ENCODE data around the gene RHOBTB3.
A peak's percentile ranks its signal among the peaks of the same experiment; 100 is the strongest.
"Not testable (repeated sequence)": the region's sequence is repeated elsewhere in the genome, so short reads cannot be mapped to it uniquely, and the experiment has no call there.

Gene RHOBTB3

DNA sequence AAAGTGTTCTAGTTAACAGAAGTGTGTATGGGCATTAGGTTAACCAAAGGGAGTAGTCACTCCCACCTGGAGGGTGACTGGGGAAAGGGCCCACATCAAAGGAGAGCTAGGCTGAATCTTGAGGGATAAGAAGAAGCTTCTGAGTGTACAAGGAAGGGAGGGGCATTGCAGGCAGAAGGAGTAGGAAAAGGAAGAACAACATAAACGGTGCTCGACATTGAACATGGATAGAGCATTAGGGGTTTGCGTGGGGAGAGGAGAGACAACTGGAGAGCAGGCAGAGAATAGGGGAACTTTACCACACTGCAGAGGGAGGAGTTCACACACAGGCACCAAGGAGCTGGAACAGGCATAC is 96.7 kb downstream of the RHOBTB3 start:
- ATAC-seq (replicated peaks; ENCODE audit: extremely low read depth, poor library complexity, severe bottlenecking): no peak
- H3K4me1 Mint-ChIP-seq: peaks cover 39% of the 10 kb centered on the region
- no peaks in the 10 kb centered on the region for H3K27me3 Mint-ChIP-seq
- peaks cover 7% of the 10 kb centered on the region for H3K36me3 Mint-ChIP-seq (ENCODE audit: insufficient read depth)
- H3K9me3 Mint-ChIP-seq: no peaks in the 10 kb centered on the region
- H3K27ac Mint-ChIP-seq (ENCODE audit: low read depth): no peak overlapping the region
- no peak for DNase-seq (ENCODE audit: low spot score in 2 of 2)
- H3K4me3 Mint-ChIP-seq: no peak overlapping the region

DNA sequence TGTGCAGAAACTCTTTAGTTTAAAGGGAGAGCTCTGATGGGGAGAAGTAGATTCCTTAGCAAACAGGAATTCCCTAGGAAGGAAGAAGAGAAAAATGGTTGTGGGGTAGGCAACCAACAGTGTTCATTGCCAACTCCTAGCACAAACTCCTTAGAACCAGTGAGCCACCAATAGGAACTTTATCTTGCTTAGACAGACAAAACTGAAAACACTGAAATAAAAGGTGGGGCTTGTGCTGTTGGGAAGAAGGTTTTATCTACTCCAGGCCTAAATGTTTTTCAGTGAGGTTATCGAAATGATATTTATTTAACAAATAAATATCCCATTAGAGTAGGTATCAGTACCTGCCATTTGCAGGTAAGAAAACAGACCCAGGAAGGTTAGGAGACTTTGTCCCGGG is 99.1 kb downstream of the RHOBTB3 start:
- no peak overlapping the region for H3K4me3 Mint-ChIP-seq
- H3K27me3 Mint-ChIP-seq: no peaks in the 10 kb centered on the region
- H3K27ac Mint-ChIP-seq (ENCODE audit: low read depth): no peak overlapping the region
- DNase-seq (ENCODE audit: low spot score in 2 of 2) (no peak), ATAC-seq (replicated peaks; ENCODE audit: extremely low read depth, poor library complexity, severe bottlenecking) (no peak)
- peaks cover 36% of the 10 kb centered on the region for H3K4me1 Mint-ChIP-seq
- H3K36me3 Mint-ChIP-seq (ENCODE audit: insufficient read depth): no peaks in the 10 kb centered on the region
- H3K9me3 Mint-ChIP-seq: no peaks in the 10 kb centered on the region

DNA sequence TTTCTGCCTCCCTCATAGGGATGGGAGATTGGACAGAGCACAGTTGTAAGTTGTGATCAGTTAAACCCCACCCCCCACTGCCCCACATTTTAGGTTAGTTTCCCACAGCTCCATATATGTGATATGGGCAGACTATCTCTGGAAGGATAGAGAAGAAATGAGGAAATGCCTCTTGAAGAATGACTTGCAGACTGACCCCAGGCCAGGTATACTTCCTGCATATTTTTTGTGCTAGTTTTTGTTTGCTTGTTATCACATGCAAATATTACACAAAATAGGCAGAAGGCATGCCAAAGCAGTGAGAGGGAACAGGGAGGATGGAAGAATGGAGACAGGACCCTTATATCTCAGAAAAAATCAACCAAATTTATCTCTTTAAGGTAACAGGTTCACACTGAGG is 101.5 kb downstream of the RHOBTB3 start:
- H3K4me3 Mint-ChIP-seq: no peak overlapping the region
- H3K27me3 Mint-ChIP-seq: no peaks in the 10 kb centered on the region
- no peak overlapping the region for H3K27ac Mint-ChIP-seq (ENCODE audit: low read depth)
- DNase-seq (ENCODE audit: low spot score in 2 of 2) (no peak), ATAC-seq (replicated peaks; ENCODE audit: extremely low read depth, poor library complexity, severe bottlenecking) (no peak)
- no peaks in the 10 kb centered on the region for H3K36me3 Mint-ChIP-seq (ENCODE audit: insufficient read depth)
- H3K9me3 Mint-ChIP-seq: no peaks in the 10 kb centered on the region
- peaks cover 43% of the 10 kb centered on the region for H3K4me1 Mint-ChIP-seq

DNA sequence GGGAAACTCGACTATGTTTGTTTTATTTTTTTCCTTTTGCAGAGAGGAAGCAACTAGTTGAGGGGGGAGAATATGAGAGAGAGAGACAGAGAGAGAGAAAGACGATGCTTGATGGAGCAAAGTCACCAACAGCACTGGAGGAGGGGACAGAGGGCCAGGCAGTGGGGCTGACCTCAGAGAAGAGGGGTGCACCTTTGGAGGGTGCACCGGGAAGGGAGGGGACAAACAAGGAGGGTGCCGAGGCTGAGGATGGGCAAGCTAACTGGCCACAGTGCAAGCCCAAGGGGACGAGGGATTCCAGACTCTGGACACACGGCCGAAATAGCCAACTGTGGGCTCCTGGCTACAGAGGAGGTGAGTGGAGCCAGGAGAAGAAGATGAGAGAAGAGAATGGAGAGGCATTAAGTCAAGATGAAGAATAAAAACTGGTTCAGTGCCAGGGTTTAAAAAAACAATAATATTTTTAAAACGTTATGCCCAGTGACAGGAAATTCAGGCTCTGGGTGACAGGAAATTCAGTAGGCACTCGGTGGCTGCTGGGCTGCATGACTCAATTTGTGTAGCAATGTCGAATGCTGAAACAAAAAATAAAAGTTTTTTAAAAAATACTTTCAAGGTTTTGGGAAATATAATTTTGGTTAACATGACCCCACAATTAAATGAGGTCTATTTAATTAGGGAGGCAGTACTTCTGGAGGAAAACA is 104.7 kb downstream of the RHOBTB3 start:
- peak overlapping the region; percentile 86 for H3K4me3 Mint-ChIP-seq
- ATAC-seq (replicated peaks; ENCODE audit: extremely low read depth, poor library complexity, severe bottlenecking) (no peak), DNase-seq (ENCODE audit: low spot score in 2 of 2) (no peak)
- peaks cover 43% of the 10 kb centered on the region for H3K4me1 Mint-ChIP-seq
- no peaks in the 10 kb centered on the region for H3K36me3 Mint-ChIP-seq (ENCODE audit: insufficient read depth)
- H3K9me3 Mint-ChIP-seq: no peaks in the 10 kb centered on the region
- H3K27ac Mint-ChIP-seq (ENCODE audit: low read depth): peak overlapping the region; percentile 81
- H3K27me3 Mint-ChIP-seq: no peaks in the 10 kb centered on the region

DNA sequence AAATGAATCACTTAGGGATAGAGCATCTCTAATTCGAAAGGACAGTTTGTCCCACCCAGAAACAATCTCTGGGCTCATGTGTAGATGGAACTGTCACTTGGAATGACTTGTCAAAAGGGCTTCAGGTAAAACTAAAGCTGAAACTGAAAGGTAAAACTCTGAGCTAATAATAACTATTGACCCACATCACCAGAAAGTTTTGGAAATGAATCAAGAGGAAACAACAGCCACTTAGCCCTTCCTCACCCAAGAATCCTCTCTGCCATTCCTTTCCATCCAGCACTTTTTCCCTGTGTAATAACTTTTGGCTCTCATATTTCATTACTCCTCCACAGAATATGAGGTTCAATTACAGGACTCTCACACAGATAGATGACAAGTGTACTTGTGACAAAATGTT is 105.4 kb downstream of the RHOBTB3 start:
- DNase-seq (ENCODE audit: low spot score in 2 of 2) (no peak), ATAC-seq (replicated peaks; ENCODE audit: extremely low read depth, poor library complexity, severe bottlenecking) (no peak)
- peak overlapping the region; percentile 63 for H3K27ac Mint-ChIP-seq (ENCODE audit: low read depth)
- H3K27me3 Mint-ChIP-seq: no peaks in the 10 kb centered on the region
- no peaks in the 10 kb centered on the region for H3K9me3 Mint-ChIP-seq
- peaks cover 43% of the 10 kb centered on the region for H3K4me1 Mint-ChIP-seq
- H3K4me3 Mint-ChIP-seq: peak overlapping the region; percentile 31
- no peaks in the 10 kb centered on the region for H3K36me3 Mint-ChIP-seq (ENCODE audit: insufficient read depth)

DNA sequence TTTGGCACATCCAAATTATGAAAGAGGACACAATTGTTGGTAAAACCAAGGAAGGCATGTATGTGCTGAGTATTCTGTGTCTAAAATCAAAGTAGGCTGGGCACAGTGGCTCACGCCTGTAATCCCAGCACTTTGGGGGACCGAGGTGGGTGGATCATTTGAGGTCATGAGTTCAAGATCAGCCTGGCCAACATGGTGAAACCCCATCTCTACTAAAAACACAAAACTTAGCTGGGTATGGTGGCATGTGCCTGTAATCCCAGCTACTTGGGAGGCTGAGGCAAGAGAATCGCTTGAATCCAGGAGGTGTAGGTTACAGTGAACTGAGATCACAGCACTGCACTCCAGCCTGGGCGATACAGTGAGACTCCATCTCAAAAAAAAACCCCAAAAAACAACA is 105.8 kb downstream of the RHOBTB3 start:
- H3K4me1 Mint-ChIP-seq: peaks cover 41% of the 10 kb centered on the region

DNA sequence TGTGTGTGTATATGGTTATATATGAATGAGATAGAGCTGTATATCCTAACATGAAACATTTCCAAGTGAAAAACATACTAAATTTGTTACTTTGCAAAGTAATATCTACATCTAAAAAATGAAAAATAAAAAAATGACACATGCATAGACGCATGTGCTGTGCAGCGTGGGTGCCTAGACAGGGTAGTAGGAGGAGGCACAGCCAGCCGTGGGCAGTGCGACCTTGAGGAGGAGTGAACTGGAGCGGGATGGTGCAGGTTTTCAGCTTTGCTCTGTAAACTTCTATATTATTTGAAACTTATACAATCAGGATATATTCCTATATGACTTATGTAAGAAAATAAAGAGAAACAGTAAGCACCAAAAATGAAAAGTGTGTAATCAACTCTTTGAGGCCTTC is 106.4 kb downstream of the RHOBTB3 start:
- Mint-ChIP-seq H3K4me3 (no peak overlapping the region), H3K27ac (ENCODE audit: low read depth) (peak overlapping the region; percentile 63), H3K36me3 (ENCODE audit: insufficient read depth) (no peaks in the 10 kb centered on the region), H3K27me3 (no peaks in the 10 kb centered on the region), H3K9me3 (no peaks in the 10 kb centered on the region), H3K4me1 (peaks cover 37% of the 10 kb centered on the region)
- no peak for DNase-seq (ENCODE audit: low spot score in 2 of 2)
- ATAC-seq (replicated peaks; ENCODE audit: extremely low read depth, poor library complexity, severe bottlenecking): no peak

More for the DNA sequence above, 105.8 kb downstream of the RHOBTB3 start:
- not testable (repeated sequence) for H3K9me3 Mint-ChIP-seq; ATAC-seq (replicated peaks; ENCODE audit: extremely low read depth, poor library complexity, severe bottlenecking); H3K27me3 Mint-ChIP-seq; DNase-seq (ENCODE audit: low spot score in 2 of 2); H3K36me3 Mint-ChIP-seq (ENCODE audit: insufficient read depth)
- Mint-ChIP-seq H3K4me3 (peak overlapping the region; percentile 31), H3K27ac (ENCODE audit: low read depth) (peak overlapping the region; percentile 63)

DNA sequence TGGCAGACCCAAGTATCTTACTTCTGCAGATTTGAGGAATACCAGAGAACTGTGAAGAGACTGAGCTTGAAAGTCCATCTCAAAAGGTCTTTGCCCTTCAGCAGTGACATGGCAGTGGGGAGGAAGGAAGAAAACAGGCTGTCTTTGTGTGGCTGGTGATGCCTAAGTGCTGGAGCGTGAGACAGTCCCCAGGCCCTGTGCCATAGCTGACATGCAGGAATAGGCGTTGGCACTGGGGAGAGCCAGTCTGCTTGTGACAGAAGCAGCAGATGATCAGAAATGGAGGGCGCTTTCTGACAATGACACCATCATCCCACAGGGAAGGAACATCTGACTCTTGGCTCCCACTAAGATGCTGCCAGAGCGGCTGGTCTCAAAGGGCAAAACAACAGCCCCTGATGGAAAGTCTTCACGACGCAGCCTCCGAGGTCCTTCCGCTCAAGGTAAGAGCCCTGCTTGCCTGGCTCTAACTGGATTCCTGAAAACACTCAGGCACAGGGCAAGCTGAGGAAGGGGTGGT is 106.9 kb downstream of the RHOBTB3 start:
- Mint-ChIP-seq H3K27me3 (no peaks in the 10 kb centered on the region), H3K4me1 (peaks cover 36% of the 10 kb centered on the region), H3K4me3 (no peak overlapping the region), H3K9me3 (no peaks in the 10 kb centered on the region), H3K36me3 (ENCODE audit: insufficient read depth) (no peaks in the 10 kb centered on the region), H3K27ac (ENCODE audit: low read depth) (no peak overlapping the region)
- no peak for DNase-seq (ENCODE audit: low spot score in 2 of 2)
- ATAC-seq (replicated peaks; ENCODE audit: extremely low read depth, poor library complexity, severe bottlenecking): no peak

DNA sequence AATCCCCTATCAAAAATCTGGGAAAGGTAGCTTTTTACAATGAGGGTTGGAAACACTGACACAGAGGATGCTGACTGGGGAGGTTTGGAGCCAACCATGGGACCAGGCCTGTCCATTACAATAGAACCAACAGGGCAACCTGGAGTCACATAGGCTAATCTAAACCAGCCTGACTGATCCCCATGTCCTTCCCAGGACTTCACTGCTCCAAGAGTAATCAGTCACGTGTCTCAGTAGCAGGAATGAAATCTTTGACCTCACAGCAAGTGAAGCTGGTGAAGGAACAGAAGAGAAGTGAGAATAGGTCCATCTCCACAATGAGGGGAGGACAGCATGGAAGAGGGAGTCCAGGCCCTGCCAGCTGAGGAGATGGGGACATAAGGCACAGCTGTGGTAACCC is 107.4 kb downstream of the RHOBTB3 start:
- ATAC-seq (replicated peaks; ENCODE audit: extremely low read depth, poor library complexity, severe bottlenecking): no peak
- no peaks in the 10 kb centered on the region for H3K36me3 Mint-ChIP-seq (ENCODE audit: insufficient read depth)
- H3K27ac Mint-ChIP-seq (ENCODE audit: low read depth): no peak overlapping the region

DNA sequence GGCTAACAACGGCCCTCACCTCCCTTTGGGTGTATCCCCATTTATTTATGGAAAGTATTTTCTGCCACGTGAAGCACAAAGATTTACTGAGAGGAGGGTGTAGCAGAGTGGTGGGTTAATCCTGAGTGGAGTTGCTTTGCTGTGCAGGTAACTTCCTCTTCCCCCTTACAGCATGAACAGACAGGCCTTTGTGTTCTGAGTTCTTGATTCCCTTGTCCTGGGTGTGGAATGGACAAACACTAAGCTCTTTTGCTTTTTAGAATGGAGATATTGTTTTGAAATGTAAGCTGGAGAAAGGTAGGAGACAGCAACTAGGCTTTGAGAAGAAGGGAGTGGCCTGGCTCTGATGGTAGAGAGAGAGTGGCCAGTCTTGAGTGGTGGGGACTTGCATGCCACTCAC is 108.5 kb downstream of the RHOBTB3 start:
- Mint-ChIP-seq H3K27me3 (no peaks in the 10 kb centered on the region), H3K36me3 (ENCODE audit: insufficient read depth) (no peaks in the 10 kb centered on the region), H3K27ac (ENCODE audit: low read depth) (no peak overlapping the region), H3K4me3 (no peak overlapping the region), H3K9me3 (no peaks in the 10 kb centered on the region), H3K4me1 (peaks cover 27% of the 10 kb centered on the region)
- no peak for ATAC-seq (replicated peaks; ENCODE audit: extremely low read depth, poor library complexity, severe bottlenecking)
- no peak for DNase-seq (ENCODE audit: low spot score in 2 of 2)

More for the DNA sequence above, 107.4 kb downstream of the RHOBTB3 start:
- Mint-ChIP-seq H3K27me3 (no peaks in the 10 kb centered on the region), H3K4me1 (peaks cover 37% of the 10 kb centered on the region), H3K9me3 (no peaks in the 10 kb centered on the region), H3K4me3 (no peak overlapping the region)
- no peak for DNase-seq (ENCODE audit: low spot score in 2 of 2)

DNA sequence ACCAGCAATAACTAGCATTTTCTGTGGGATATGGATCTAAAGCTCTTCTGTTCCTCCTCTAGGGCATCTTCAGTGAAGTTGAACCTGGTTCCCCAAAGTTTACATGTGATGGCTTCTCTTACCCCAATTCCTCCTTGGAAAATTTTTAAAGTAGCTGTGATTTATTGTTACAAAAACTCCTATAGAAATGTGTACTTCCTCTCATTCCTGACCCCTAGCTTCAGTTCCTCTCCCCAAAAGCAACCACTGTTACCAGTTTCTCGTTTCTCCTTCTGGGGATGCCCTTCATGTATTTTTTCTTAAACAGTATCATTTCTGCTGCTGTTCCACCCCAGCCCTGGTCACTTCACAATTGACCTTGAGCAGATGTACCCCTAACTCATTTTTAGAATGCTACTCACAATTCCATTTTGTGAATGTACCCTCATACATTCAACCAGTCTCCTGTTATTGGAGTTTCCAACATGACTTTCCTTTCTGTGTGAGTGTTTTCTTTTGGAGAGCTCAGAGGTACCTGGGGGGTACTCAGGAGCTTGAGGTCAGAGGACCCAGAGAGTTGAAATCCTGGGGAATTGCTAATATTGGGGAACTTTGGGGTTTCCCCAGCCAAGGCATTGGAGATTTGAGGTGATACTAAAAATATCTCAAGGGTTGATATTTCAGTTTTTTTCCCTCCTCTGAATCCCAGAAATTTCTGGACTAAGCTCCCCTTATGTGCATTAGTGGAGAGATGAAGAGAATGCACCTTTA is 110.0 kb downstream of the RHOBTB3 start:
- Mint-ChIP-seq H3K27ac (ENCODE audit: low read depth) (no peak overlapping the region), H3K4me3 (no peak overlapping the region)
- no peak for DNase-seq (ENCODE audit: low spot score in 2 of 2)

DNA sequence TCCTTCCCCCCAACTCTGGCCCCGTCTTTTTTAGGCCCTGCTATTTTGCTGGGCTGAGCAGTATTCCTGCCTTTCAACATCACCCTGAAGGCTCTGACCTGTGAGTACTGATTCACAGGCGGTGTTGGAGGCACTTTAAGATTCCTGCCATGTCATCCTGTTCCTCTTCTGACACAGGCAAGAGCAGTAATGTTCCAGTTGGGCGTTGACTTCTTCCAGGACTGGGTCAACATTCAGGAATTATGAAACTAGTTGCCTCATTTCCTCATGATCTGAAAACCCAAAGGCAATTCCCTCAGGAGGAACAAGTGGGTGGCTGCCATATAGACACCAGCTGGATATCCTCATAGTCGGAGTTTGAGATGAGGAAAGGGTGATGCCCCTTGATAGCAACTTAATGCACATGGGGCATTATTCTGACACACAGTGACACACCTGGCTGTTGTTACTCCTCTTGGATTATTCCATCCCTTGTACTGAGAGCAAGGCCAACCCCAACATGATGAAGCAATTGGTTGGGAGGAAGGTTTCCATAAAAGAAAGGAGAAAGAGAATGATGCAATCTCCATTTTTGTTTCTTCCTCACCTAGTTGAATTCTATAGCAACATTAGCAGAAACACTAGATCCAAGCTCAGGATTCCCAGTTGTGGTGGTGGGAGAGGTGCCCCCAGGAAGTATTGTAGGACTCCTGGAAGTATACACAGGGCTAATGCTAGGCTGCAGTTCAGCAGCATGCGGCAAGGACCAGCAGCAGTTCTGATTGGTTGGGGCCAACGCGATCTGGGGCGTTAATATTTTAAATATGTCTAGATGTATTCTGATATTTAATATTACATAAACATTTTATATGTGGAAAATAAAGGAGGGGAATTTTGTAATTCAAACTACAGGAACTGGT is 111.0 kb downstream of the RHOBTB3 start:
- Mint-ChIP-seq H3K27me3 (no peaks in the 10 kb centered on the region), H3K4me1 (peaks cover 11% of the 10 kb centered on the region), H3K4me3 (no peak overlapping the region), H3K27ac (ENCODE audit: low read depth) (peak overlapping the region; percentile 90), H3K9me3 (no peaks in the 10 kb centered on the region), H3K36me3 (ENCODE audit: insufficient read depth) (no peaks in the 10 kb centered on the region)
- no peak for DNase-seq (ENCODE audit: low spot score in 2 of 2)
- no peak for ATAC-seq (replicated peaks; ENCODE audit: extremely low read depth, poor library complexity, severe bottlenecking)

More for the DNA sequence above, 110.0 kb downstream of the RHOBTB3 start:
- no peaks in the 10 kb centered on the region for H3K36me3 Mint-ChIP-seq (ENCODE audit: insufficient read depth)
- peaks cover 17% of the 10 kb centered on the region for H3K4me1 Mint-ChIP-seq
- H3K9me3 Mint-ChIP-seq: no peaks in the 10 kb centered on the region
- no peaks in the 10 kb centered on the region for H3K27me3 Mint-ChIP-seq
- no peak for ATAC-seq (replicated peaks; ENCODE audit: extremely low read depth, poor library complexity, severe bottlenecking)

Data from central memory CD8-positive, alpha-beta T cell (primary cell).